IMR-90 (cell line): ENCODE measurements around the gene ENPP6. TPM values are rescaled to one million over a fixed set of nuclear protein-coding genes. Genes with fewer than 3 reads are reported as not detected.

ENCODE experiments used
- ATAC-seq: fragments of 200-7000 bp; cut with Tn5 transposase; 2 replicates; pipeline ENCODE4 v1.9.1; 2020; ENCODE audit warnings: low read depth, mild to moderate bottlenecking, moderate library complexity
- BruUV-seq: library from RNA; stranded (reverse); fragments of 400-500 nt; replicated peaks from 2 replicates; lab custom pipeline; 2021; lab: Mats Ljungman, UMichigan
- CTCF ChIA-PET: fragments of 300-600 bp; formaldehyde crosslinking; extraction: SDS; loops from one replicate; lab custom pipeline; 2021; ENCODE audit warnings: antibody characterized with exemption; lab: Yijun Ruan, JAX
- POLR2A ChIA-PET: fragments of 300-600 bp; sonication (Branson Sonifier 250); formaldehyde crosslinking; loops from one replicate; lab custom pipeline; 2022; ENCODE audit warnings: antibody characterized with exemption; ENCODE audit not compliant: unreplicated experiment; lab: Charles Lee
- DNase-seq: peaks from one replicate; pipeline ENCODE4 v3.0.0; 2013
- H2AFZ ChIP-seq: replicated peaks from 2 replicates; pipeline ENCODE3; 2013; ENCODE audit warnings: low read length, mild to moderate bottlenecking; ENCODE audit not compliant: poor library complexity
- H2AK5ac ChIP-seq: 2 replicates; pipeline ENCODE4 v1.6.1; 2013; ENCODE audit warnings: low read depth, low read length, inconsistent platforms
- H2AK9ac ChIP-seq: replicated peaks from 2 replicates; pipeline ENCODE3; 2013; ENCODE audit warnings: mild to moderate bottlenecking, low read depth, low read length, moderate library complexity; ENCODE audit not compliant: poor library complexity
- H2BK120ac ChIP-seq: 2 replicates; pipeline ENCODE4 v1.6.1; 2013; ENCODE audit warnings: low read depth, low read length, inconsistent platforms
- H2BK15ac ChIP-seq: 3 replicates; pipeline ENCODE4 v1.6.1; 2013; ENCODE audit warnings: low read depth, low read length, inconsistent platforms
- H2BK20ac ChIP-seq: 2 replicates; pipeline ENCODE4 v1.6.1; 2013; ENCODE audit warnings: low read depth, mild to moderate bottlenecking, inconsistent platforms, low read length, moderate library complexity
- H2BK5ac ChIP-seq: 2 replicates; pipeline ENCODE4 v1.6.1; 2013; ENCODE audit warnings: mild to moderate bottlenecking, low read depth, low read length, inconsistent platforms; ENCODE audit not compliant: poor library complexity, severe bottlenecking
- H3K14ac ChIP-seq: replicated peaks from 2 replicates; pipeline ENCODE4 v1.6.1; 2013; ENCODE audit warnings: low read depth, low read length, inconsistent platforms
- H3K18ac ChIP-seq: 2 replicates; pipeline ENCODE4 v1.6.1; 2013; ENCODE audit warnings: low read depth, low read length, control low read depth
- H3K23ac ChIP-seq: 2 replicates; pipeline ENCODE4 v1.6.1; 2013; ENCODE audit warnings: low read depth, low read length, inconsistent platforms
- H3K27ac ChIP-seq: 2 replicates; pipeline ENCODE4 v1.5.1; 2013; ENCODE audit warnings: mild to moderate bottlenecking, control low read depth, low read length; ENCODE audit not compliant: insufficient read depth
- H3K27me3 ChIP-seq: 2 replicates; pipeline ENCODE4 v1.6.1; 2013; ENCODE audit warnings: low read length; ENCODE audit not compliant: control insufficient read depth, insufficient read depth
- H3K36me3 ChIP-seq: 2 replicates; pipeline ENCODE4 v1.6.1; 2013; ENCODE audit warnings: low read length, mixed read lengths; ENCODE audit not compliant: control insufficient read depth, insufficient read depth
- H3K4ac ChIP-seq: 2 replicates; pipeline ENCODE4 v1.6.1; 2013; ENCODE audit warnings: low read depth, low read length, inconsistent platforms
- H3K4me1 ChIP-seq: 2 replicates; pipeline ENCODE4 v1.6.1; 2013; ENCODE audit warnings: low read length, mixed read lengths; ENCODE audit not compliant: control insufficient read depth, insufficient read depth
- H3K4me2 ChIP-seq: 2 replicates; pipeline ENCODE4 v1.6.1; 2013; ENCODE audit warnings: low read depth, mild to moderate bottlenecking, control low read depth, low read length, moderate library complexity
- H3K4me3 ChIP-seq: 2 replicates; pipeline ENCODE4 v1.5.1; 2013; ENCODE audit warnings: low read depth, mild to moderate bottlenecking, control low read depth, low read length, moderate library complexity; ENCODE audit not compliant: insufficient read depth
- H3K56ac ChIP-seq: 2 replicates; pipeline ENCODE4 v1.6.1; 2013; ENCODE audit warnings: low read length, inconsistent platforms; ENCODE audit not compliant: insufficient read depth; ENCODE audit errors: extremely low read depth
- H3K79me1 ChIP-seq, 2 experiments: 2 replicates each; pipeline ENCODE4 v1.6.1; 2013; ENCODE audit warnings: low read length in 2 of 2, inconsistent platforms in 1 of 2, low read depth in 1 of 2
- H3K9ac ChIP-seq: 2 replicates; pipeline ENCODE4 v1.6.1; 2013; ENCODE audit warnings: low read depth, low read length, control low read depth
- H3K9me1 ChIP-seq: 2 replicates; pipeline ENCODE4 v1.6.1; 2013; ENCODE audit warnings: low read length, inconsistent platforms; ENCODE audit not compliant: insufficient read depth
- H3K9me3 ChIP-seq: 2 replicates; pipeline ENCODE4 v1.6.1; 2013; ENCODE audit warnings: low read length; ENCODE audit not compliant: control insufficient read depth, insufficient read depth
- H4K20me1 ChIP-seq: 2 replicates; pipeline ENCODE4 v1.6.1; 2013; ENCODE audit warnings: low read length, inconsistent platforms; ENCODE audit not compliant: insufficient read depth
- H4K5ac ChIP-seq: 2 replicates; pipeline ENCODE4 v1.6.1; 2013; ENCODE audit warnings: mild to moderate bottlenecking, low read depth, low read length, control low read depth
- H4K8ac ChIP-seq, 2 experiments: 2 replicates each; pipeline ENCODE4 v1.6.1; 2013; ENCODE audit warnings: low read depth in 2 of 2, low read length in 2 of 2, control low read depth in 1 of 2, inconsistent platforms in 1 of 2
- H4K91ac ChIP-seq: 2 replicates; pipeline ENCODE4 v1.6.1; 2013; ENCODE audit warnings: low read depth, low read length, inconsistent platforms; ENCODE audit not compliant: insufficient read depth
- BHLHE40 ChIP-seq: fragments of 150-350 bp; IDR thresholded peaks from 2 replicates; pipeline ENCODE4 v1.6.1; 2016; ENCODE audit warnings: mild to moderate bottlenecking, low read depth, low read length
- CEBPB ChIP-seq: IDR thresholded peaks from 2 replicates; pipeline ENCODE4 v1.6.1; 2012; ENCODE audit warnings: low read depth, low read length, improper control_type of control experiment
- CHD1 ChIP-seq: IDR thresholded peaks from 2 replicates; pipeline ENCODE4 v1.6.1; 2012; ENCODE audit warnings: low read depth, low read length, improper control_type of control experiment
- CTCF ChIP-seq: conservative IDR thresholded peaks from 2 replicates; pipeline ENCODE4 v1.5.1; 2012; ENCODE audit warnings: mild to moderate bottlenecking, low read depth, low read length, improper control_type of control experiment
- ELK1 ChIP-seq: fragments of 150-350 bp; IDR thresholded peaks from 2 replicates; pipeline ENCODE4 v1.6.1; 2016; ENCODE audit warnings: low read depth, mild to moderate bottlenecking, low read length, moderate library complexity, borderline replicate concordance
- FOS ChIP-seq: fragments of 150-350 bp; IDR thresholded peaks from 2 replicates; pipeline ENCODE4 v1.6.1; 2016; ENCODE audit warnings: low read depth, low read length
- MAFK ChIP-seq: IDR thresholded peaks from 2 replicates; pipeline ENCODE4 v1.6.1; 2012; ENCODE audit warnings: low read depth, low read length, improper control_type of control experiment
- MAZ ChIP-seq: IDR thresholded peaks from 2 replicates; pipeline ENCODE4 v1.6.1; 2012; ENCODE audit warnings: low read depth, mild to moderate bottlenecking, low read length, improper control_type of control experiment, moderate library complexity, borderline replicate concordance
- MXI1 ChIP-seq: IDR thresholded peaks from 2 replicates; pipeline ENCODE4 v1.6.1; 2012; ENCODE audit warnings: low read depth, mild to moderate bottlenecking, low read length, moderate library complexity, borderline replicate concordance
- NFE2L2 ChIP-seq: fragments of 150-350 bp; IDR thresholded peaks from 2 replicates; pipeline ENCODE4 v1.6.1; 2016; ENCODE audit warnings: low read depth, mild to moderate bottlenecking, low read length
- POLR2A ChIP-seq: IDR thresholded peaks from 2 replicates; pipeline ENCODE4 v1.6.1; 2012; ENCODE audit warnings: mild to moderate bottlenecking, low read depth, low read length
- RAD21 ChIP-seq: IDR thresholded peaks from 2 replicates; pipeline ENCODE4 v1.6.1; 2012; ENCODE audit warnings: low read length, improper control_type of control experiment
- RCOR1 ChIP-seq: IDR thresholded peaks from 2 replicates; pipeline ENCODE4 v1.6.1; 2012; ENCODE audit warnings: mild to moderate bottlenecking, low read length, improper control_type of control experiment; ENCODE audit not compliant: insufficient replicate concordance
- RFX5 ChIP-seq: IDR thresholded peaks from 2 replicates; pipeline ENCODE4 v1.8.0; 2012; ENCODE audit warnings: low read depth, mild to moderate bottlenecking, low read length, moderate library complexity
- SMC3 ChIP-seq: fragments of 150-350 bp; IDR thresholded peaks from 2 replicates; pipeline ENCODE4 v1.6.1; 2016; ENCODE audit warnings: low read depth, mild to moderate bottlenecking, antibody characterized with exemption, low read length, moderate library complexity
- USF2 ChIP-seq: fragments of 150-350 bp; IDR thresholded peaks from 2 replicates; pipeline ENCODE4 v1.6.1; 2017; ENCODE audit warnings: mild to moderate bottlenecking, antibody characterized with exemption, low read length, low read depth
- WGBS, 2 experiments: methylation state at CpG; one replicate each; pipeline versions ENCODE4 v1.1.5 to v1.1.7; 2013; ENCODE audit warnings: missing lambda C conversion rate in 2 of 2; ENCODE audit not compliant: insufficient read length in 1 of 2; ENCODE audit errors: extremely low coverage in 2 of 2; 5-methylcytosine and 5-hydroxymethylcytosine counted together
- dilution Hi-C: fragments of 300-500 bp; cut with HindIII; formaldehyde crosslinking; loops from one replicate; pipeline ENCODE4 v1.14.3; 2018; ENCODE audit warnings: low sequenced_read_pairs; ENCODE audit not compliant: unreplicated experiment
- in situ Hi-C: fragments of 300-500 bp; cut with MboI; formaldehyde crosslinking; loops from 3 replicates; pipeline ENCODE4 v1.14.3; 2019; ENCODE audit warnings: low sequenced_read_pairs, inconsistent platforms, mixed read lengths
- intact Hi-C: fragments of 100-400 bp; cut with micrococcal nuclease; formaldehyde crosslinking; loops from 2 replicates; pipeline ENCODE4 v1.10.0; 2022
- polyA plus RNA-seq, 3 experiments: library from polyadenylated mRNA; depleted of rRNA; stranded (reverse); fragments of >200 nt; gene quantifications; 2 replicates each; pipeline ENCODE4 v1.2.3, GENCODE V29; 2012; ENCODE audit warnings: low replicate concordance in 1 of 3
- total RNA-seq: library from RNA; depleted of rRNA; stranded (reverse); fragments of >200 nt; gene quantifications from 2 replicates; pipeline ENCODE4 v1.2.3, GENCODE V29; 2012

ENPP6 gene
- total and polyA plus RNA-seq, 2 of the 4 experiments (the other 2 are of a cell fraction), result not detected

GRCh38 chr4:184177271-184177670 lies 40.4 kb downstream of the ENPP6 start:
- no TSS peak for BruUV-seq
- Histone ChIP-seq H3K4me3 (no peak overlapping the region), H2BK120ac (no peak overlapping the region), H4K5ac (no peak overlapping the region), H3K18ac (no peak overlapping the region), H3K27me3 (peaks cover 2% of the 10 kb centered on the region; the same call in 1 of the 2 replicates), H3K4me1 (no peaks in the 10 kb centered on the region), H3K9ac (no peak overlapping the region), H3K79me1 (no peaks in the 10 kb centered on the region), H4K20me1 (no peaks in the 10 kb centered on the region), H3K4me2 (no peak overlapping the region), H4K8ac (no peak overlapping the region), H2BK15ac (no peak overlapping the region), H2BK20ac (no peak overlapping the region), H2BK5ac (no peak overlapping the region), H3K4ac (no peak overlapping the region), H2AK9ac (no peak overlapping the region), H2AK5ac (no peak overlapping the region), H3K14ac (no peak overlapping the region), H3K56ac (no peak overlapping the region), H4K91ac (no peak overlapping the region), H3K9me3 (no peaks in the 10 kb centered on the region), H3K23ac (no peak overlapping the region), H2AFZ (no peak overlapping the region), H3K9me1 (no peaks in the 10 kb centered on the region), H3K27ac (no peak overlapping the region), H3K36me3 (no peaks in the 10 kb centered on the region)
- intact Hi-C loops, result no loop called here
- ATAC-seq, result no peak
- ChIA-PET CTCF (no interaction called here), POLR2A (no interaction called here)
- dilution Hi-C loops, result no loop called here
- TF ChIP-seq CTCF (no peak), CHD1 (no peak), FOS (no peak), MXI1 (no peak), RFX5 (no peak), RAD21 (no peak), MAFK (no peak), CEBPB (no peak), POLR2A (no peak), MAZ (no peak), SMC3 (no peak), NFE2L2 (no peak), ELK1 (no peak), USF2 (no peak), BHLHE40 (no peak), RCOR1 (no peak)
- in situ Hi-C loops, result no loop called here
- WGBS, 2 experiments, result no CpG with 5 or more reads among the region's 6 CpGs
- DNase-seq, result no peak
